HepG2 (cell line): ENCODE data around the gene LRRC34. TPM values are rescaled to one million over a fixed set of nuclear protein-coding genes. Genes with fewer than 3 reads are reported as not detected.

ENCODE experiments used
- ATF2 ChIP-seq: sonication (generic); formaldehyde crosslinking; IDR thresholded peaks from 2 replicates; pipeline ENCODE4 v1.4.0; 2020; ENCODE audit warnings: missing genetic modification reagents
- CCAR2 ChIP-seq: fragments of 200-400 bp; formaldehyde crosslinking; optimal IDR thresholded peaks from 2 replicates; pipeline ENCODE3; 2018; ENCODE audit warnings: low read depth, mild to moderate bottlenecking, low read length, moderate library complexity
- CREM ChIP-seq, 2 experiments: sonication (generic) in 1 of 2; formaldehyde crosslinking in 1 of 2; IDR thresholded peaks; 2 replicates each; pipeline versions ENCODE4 v1.4.0 to v1.6.1; 2016 to 2020; ENCODE audit warnings: antibody characterized with exemption in 1 of 2, mild to moderate bottlenecking in 1 of 2, missing genetic modification reagents in 1 of 2
- HHEX ChIP-seq: IDR thresholded peaks from 2 replicates; pipeline ENCODE4 v1.6.1; 2016; ENCODE audit warnings: control low read depth
- HNRNPH1 ChIP-seq: fragments of 200-400 bp; formaldehyde crosslinking; optimal IDR thresholded peaks from 2 replicates; pipeline ENCODE3; 2017; ENCODE audit warnings: mild to moderate bottlenecking, low read depth, low read length
- HNRNPK ChIP-seq: fragments of 200-400 bp; formaldehyde crosslinking; IDR thresholded peaks from 2 replicates; pipeline ENCODE4 v1.6.1; 2018; ENCODE audit warnings: low read length, low read depth, moderate library complexity, mild to moderate bottlenecking; ENCODE audit not compliant: poor library complexity, severe bottlenecking
- KLF16 ChIP-seq, 2 experiments: sonication (generic) in 1 of 2; formaldehyde crosslinking in 1 of 2; IDR thresholded peaks; 2 replicates each; pipeline versions ENCODE4 v1.6.1 to v1.8.0; 2016 to 2023; ENCODE audit warnings: missing genetic modification reagents in 2 of 2, missing compliant biosample characterization in 1 of 2
- MBD4 ChIP-seq: IDR thresholded peaks from 2 replicates; pipeline ENCODE4 v1.6.1; 2012; ENCODE audit warnings: low read length, inconsistent platforms, borderline replicate concordance
- NBN ChIP-seq: fragments of 450-650 bp; conservative IDR thresholded peaks from 2 replicates; pipeline ENCODE4 v1.6.1; 2017
- ZFP36L1 ChIP-seq: sonication (generic); formaldehyde crosslinking; IDR thresholded peaks from 2 replicates; pipeline ENCODE4 v1.8.0; 2022; ENCODE audit warnings: mild to moderate bottlenecking, missing genetic modification reagents, moderate library complexity
- ZFP37 ChIP-seq: sonication (generic); formaldehyde crosslinking; IDR thresholded peaks from 2 replicates; pipeline ENCODE4 v1.4.0; 2020; ENCODE audit warnings: missing genetic modification reagents, borderline replicate concordance
- ZFY ChIP-seq: sonication (generic); formaldehyde crosslinking; IDR thresholded peaks from 2 replicates; pipeline ENCODE4 v1.4.0; 2020; ENCODE audit warnings: missing genetic modification reagents
- ZNF276 ChIP-seq: sonication (generic); formaldehyde crosslinking; IDR thresholded peaks from 2 replicates; pipeline ENCODE4 v1.4.0; 2020; ENCODE audit warnings: mild to moderate bottlenecking, low read depth, missing genetic modification reagents
- ZNF563 ChIP-seq: sonication (generic); formaldehyde crosslinking; IDR thresholded peaks from 2 replicates; pipeline ENCODE4 v1.8.0; 2022; ENCODE audit warnings: mild to moderate bottlenecking, moderate library complexity, missing genetic modification reagents
- ZNF792 ChIP-seq: IDR thresholded peaks from 2 replicates; pipeline ENCODE4 v1.6.1; 2016
- polyA plus RNA-seq, 8 experiments: library from polyadenylated mRNA; depleted of rRNA in 3 of 8; stranded (reverse) in 7 of 8; unstranded in 1 of 8; fragments of >200 nt; fragmentation: Illumina TruSeq in 4 of 8; extraction: Trizol in 4 of 8; gene quantifications; 2 replicates each; pipeline versions ENCODE4 v1.2.1 to v1.2.3, GENCODE V29; 2011 to 2016; ENCODE audit warnings: low read depth in 4 of 8, missing spikeins in 1 of 8, mixed read lengths in 1 of 8; ENCODE audit not compliant: insufficient read depth in 1 of 8
- total RNA-seq, 5 experiments: library from RNA; depleted of rRNA; stranded (reverse); fragments of >200 nt; fragmentation: Illumina TruSeq; extraction: Trizol; gene quantifications; 2 replicates each; pipeline ENCODE4 v1.2.3, GENCODE V29; 2016; ENCODE audit warnings: low read depth in 1 of 5
- TF ChIP-seq, protein P1 (sequence below): sonication (generic); formaldehyde crosslinking; IDR thresholded peaks from 2 replicates; pipeline ENCODE4 v1.5.1; 2020; ENCODE audit warnings: missing genetic modification reagents, mild to moderate bottlenecking, borderline replicate concordance
- TF ChIP-seq, protein P2 (sequence below): sonication (generic); formaldehyde crosslinking; IDR thresholded peaks from 2 replicates; pipeline ENCODE4 v1.8.1; 2023; ENCODE audit warnings: mild to moderate bottlenecking, moderate library complexity, missing genetic modification reagents

LRRC34 gene
- total and polyA plus RNA-seq, 2 of the 13 experiments (the other 11 are each of a cell fraction or from before 2014, with no cell fraction given), result not detected

DNA sequence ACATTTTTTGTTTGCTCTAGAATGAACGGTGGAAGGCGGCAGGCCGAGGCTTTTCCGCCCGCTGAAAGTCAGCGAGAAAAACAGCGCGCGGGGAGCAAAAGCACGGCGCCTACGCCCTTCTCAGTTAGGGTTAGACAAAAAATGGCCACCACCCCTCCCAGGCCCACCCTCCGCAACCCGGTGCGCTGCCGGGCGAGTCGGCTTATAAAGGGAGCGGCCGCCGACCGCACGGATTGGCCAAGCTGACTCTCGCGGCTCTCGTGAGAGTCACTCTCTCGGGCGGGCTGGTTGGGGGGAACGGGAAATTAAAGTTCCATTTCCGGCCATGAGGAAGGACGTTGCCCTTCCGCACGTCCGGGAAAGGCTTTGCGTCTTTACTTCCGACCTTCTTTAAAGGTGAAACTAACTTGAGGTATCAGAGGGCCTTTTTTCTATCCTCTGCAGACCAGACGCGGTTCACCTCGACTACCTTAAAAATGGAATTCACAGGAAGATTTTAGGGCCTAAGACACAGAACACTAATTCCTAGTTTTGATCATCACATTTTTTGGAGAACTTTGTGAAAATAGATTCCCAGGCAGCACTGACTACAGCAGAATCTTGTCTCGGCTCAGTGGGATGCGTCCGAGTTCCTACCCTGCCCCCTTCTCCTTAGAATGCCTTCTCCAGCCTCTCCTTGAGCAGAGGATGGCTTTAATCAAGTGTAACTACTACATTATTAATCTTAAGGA, 47.7 kb downstream of the LRRC34 start, which contains the start of gene TERC (continued):
- TF ChIP-seq ATF2 (CRISPR knock-in tag) (no peak), ZFP36L1 (CRISPR knock-in tag) (0 out of 2 replicates have a peak, but pooled peaks have one; percentile 35), NBN (no peak), MBD4 (no peak), ZNF276 (peak; percentile 88; the same call in 1 of the 2 replicates), ZNF563 (CRISPR knock-in tag) (0 out of 2 replicates have a peak, but pooled peaks have one; percentile 41), CREM (IDR thresholded peaks at IDR 0.05) (peak; percentile 55), CREM (CRISPR knock-in tag; IDR thresholded peaks at IDR 0.05) (no peak), ZFP37 (CRISPR knock-in tag) (no peak), HHEX (CRISPR knock-in tag) (no peak), HNRNPH1 (peak; percentile 99), KLF16 (CRISPR knock-in tag; IDR thresholded peaks at IDR 0.05) (no peak), ZNF792 (CRISPR knock-in tag) (0 out of 2 replicates have a peak, but pooled peaks have one; percentile 20), ZFY (CRISPR knock-in tag) (peak; percentile 63), CCAR2 (no peak), HNRNPK (peak; percentile 35)
- TF ChIP-seq, protein P1, sequence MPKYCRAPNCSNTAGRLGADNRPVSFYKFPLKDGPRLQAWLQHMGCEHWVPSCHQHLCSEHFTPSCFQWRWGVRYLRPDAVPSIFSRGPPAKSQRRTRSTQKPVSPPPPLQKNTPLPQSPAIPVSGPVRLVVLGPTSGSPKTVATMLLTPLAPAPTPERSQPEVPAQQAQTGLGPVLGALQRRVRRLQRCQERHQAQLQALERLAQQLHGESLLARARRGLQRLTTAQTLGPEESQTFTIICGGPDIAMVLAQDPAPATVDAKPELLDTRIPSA (CRISPR knock-in tag), result 0 out of 2 replicates have a peak, but pooled peaks have one; percentile 12
- TF ChIP-seq, protein P2, sequence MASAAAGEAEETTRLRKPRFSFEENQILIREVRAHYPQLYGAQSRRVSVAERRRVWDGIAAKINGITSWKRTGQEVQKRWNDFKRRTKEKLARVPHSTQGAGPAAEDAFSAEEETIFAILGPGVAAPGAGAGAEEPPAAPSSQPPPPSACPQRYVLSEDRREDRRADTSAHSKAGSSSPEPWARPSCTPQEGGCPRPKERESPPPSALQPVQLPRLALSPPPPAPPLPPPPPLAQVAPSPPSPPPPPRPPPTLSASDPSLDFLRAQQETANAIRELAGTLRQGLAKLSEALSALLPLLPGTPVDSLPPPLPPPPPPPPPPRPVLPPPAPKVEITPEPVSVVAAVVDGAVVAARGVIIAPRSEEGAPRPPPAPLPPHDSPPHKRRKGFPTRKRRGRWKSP (CRISPR knock-in tag), result 0 out of 2 replicates have a peak, but pooled peaks have one; percentile 53
